ENCODE measurements around the gene RPL29. TPM values are rescaled to one million over a fixed set of nuclear protein-coding genes. Genes with fewer than 3 reads are reported as not detected.

Gene RPL29
- total RNA-seq, 1 experiment from 2014 or later: 868 TPM

DNA sequence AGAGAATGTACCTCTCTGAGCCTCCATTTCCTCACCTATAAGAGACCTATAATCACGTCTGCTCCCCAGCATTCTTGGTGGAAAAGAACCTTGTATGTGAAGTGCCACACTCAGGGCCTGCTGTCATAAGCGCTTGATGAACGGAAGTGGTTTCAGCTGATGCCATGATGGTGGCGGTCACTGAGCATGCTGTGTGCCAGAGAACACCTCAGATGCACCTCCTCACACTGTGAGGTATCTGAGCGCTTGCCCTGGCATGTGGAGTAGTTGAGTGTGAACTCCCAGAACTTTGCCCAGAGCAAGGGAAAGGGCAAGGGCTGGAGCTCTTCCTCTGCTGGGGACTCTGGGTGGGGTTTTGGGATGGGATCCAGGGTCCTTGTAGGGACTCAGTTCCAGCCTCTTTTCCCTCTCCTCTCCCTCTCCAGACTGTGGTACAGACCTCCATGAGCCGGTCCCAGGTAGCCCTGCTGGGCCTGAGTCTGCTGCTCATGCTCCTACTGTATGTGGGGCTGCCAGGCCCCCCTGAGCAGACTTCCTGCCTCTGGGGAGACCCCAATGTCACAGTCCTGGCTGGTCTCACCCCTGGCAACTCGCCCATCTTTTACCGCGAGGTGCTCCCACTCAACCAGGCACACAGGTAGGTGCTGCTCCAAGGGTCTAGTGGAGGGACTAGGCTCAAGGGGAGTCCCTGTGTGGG, 18.1 kb downstream of the RPL29 start:
- H3K27ac ChIP-seq: no peak overlapping the region

DNA sequence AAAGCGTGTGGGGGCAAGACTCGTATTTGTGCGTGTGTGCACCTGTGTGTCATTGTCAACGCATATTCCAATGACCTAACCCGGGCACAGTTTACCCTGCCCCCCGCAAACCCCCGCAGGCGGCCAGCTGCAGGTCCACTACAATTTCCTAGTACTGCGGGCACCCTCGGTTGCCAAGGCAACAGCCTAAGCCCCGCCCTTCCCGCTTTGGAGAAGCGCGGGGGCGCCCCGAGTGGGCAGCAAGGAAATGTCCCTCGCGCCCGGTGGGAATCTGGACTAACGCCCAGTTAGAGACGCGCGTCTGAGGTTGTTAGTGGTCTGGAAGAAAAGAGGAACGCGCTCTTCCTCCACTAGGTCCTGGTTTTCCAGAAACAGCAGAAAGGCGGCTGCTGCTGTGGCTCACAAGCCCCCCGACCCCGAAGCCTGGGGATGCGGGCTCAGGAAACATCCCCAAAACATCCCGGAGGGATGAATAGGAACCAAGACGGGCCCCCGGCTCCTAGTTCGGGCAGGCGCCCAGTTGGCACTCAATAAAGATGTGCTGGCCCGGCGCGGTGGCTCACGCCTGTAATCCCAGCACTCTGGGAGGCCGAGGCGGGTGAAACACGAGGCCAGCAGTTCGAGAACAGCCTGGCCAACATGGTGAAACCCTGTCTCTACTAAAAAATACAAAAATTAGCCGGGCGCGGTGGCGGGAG, 19.7 kb downstream of the RPL29 start:
- no peaks in the 10 kb centered on the region for H3K9me3 ChIP-seq (replicated peaks)
- peak; percentile 56 to 71 for DNase-seq (ENCODE audit: low read depth in 1 of 2, low spot score in 2 of 2)
- H3K27me3 ChIP-seq (replicated peaks): no peaks in the 10 kb centered on the region
- H3K4me1 ChIP-seq (replicated peaks): peaks cover 25% of the 10 kb centered on the region
- H3K36me3 ChIP-seq: peaks cover 3% of the 10 kb centered on the region; the same call in 1 of the 2 replicates
- no peak overlapping the region for H3K27ac ChIP-seq
- no peak overlapping the region for H3K4me3 ChIP-seq

More for the DNA sequence above, 18.1 kb downstream of the RPL29 start:
- Histone ChIP-seq H3K9me3 (replicated peaks) (no peaks in the 10 kb centered on the region), H3K36me3 (peaks cover 8% of the 10 kb centered on the region), H3K4me3 (no peak overlapping the region), H3K4me1 (replicated peaks) (peaks cover 32% of the 10 kb centered on the region), H3K27me3 (replicated peaks) (no peaks in the 10 kb centered on the region)
- no peak for DNase-seq (ENCODE audit: low read depth in 1 of 2, low spot score in 2 of 2)

DNA sequence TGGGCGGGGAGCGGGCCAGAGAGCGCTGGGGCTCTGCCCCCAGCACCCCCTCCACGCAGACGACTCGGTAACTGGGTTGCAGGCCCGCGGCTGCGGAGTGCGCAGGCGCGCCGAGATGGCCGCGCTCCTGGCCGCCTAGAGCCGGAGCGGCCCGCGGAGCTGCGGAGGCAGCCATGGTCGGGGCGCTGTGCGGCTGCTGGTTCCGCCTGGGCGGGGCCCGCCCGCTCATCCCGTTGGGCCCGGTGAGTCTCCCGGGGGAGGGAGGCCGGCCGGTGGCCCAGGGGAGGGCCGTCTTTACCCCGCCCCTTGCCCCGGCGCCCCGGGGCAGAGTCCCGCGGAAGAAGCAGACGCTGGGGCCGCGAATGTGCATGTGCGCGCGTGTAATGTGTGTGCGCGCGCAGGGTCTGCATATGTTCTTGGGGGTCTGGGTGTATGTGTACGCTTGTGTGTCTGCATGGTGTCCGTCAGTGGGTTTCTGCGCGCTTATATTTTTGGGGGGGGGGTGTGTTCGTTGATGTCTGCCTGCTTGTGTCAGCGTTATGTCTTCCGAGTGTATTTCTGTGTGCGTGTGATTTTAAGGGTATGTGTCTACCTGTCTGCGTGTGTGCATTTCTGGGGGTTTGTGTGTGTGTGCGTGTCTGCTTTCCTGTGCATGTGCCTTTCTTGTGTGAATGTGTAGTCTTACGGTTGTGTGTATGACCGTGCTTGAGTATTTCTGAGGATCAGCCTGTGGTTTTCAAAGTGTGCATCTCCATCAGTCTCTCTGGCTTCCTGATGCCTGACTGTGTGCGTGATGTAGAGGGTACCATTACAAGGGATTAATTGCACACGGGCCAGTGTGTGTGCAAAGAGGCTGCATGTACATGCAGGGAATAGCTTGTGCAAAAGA, 20.5 kb downstream of the RPL29 start, which contains the start of gene ABHD14A:
TSS of gene ABHD14A (plus strand) at position 102 of the 889 bp plus-strand sequence. CDS start at position 174, 72 bp downstream.
- H3K9me3 ChIP-seq (replicated peaks): no peaks in the 10 kb centered on the region
- H3K4me3 ChIP-seq: peak within 1 kb of the TSS; percentile 58
- H3K27me3 ChIP-seq (replicated peaks): no peaks in the 10 kb centered on the region
- no peak within 1 kb of the TSS for H3K27ac ChIP-seq
- peak; percentile 58 to 69 for DNase-seq (ENCODE audit: low read depth in 1 of 2, low spot score in 2 of 2)
- H3K36me3 ChIP-seq: no peaks in the 10 kb centered on the region
- H3K4me1 ChIP-seq (replicated peaks): peaks cover 25% of the 10 kb centered on the region

DNA sequence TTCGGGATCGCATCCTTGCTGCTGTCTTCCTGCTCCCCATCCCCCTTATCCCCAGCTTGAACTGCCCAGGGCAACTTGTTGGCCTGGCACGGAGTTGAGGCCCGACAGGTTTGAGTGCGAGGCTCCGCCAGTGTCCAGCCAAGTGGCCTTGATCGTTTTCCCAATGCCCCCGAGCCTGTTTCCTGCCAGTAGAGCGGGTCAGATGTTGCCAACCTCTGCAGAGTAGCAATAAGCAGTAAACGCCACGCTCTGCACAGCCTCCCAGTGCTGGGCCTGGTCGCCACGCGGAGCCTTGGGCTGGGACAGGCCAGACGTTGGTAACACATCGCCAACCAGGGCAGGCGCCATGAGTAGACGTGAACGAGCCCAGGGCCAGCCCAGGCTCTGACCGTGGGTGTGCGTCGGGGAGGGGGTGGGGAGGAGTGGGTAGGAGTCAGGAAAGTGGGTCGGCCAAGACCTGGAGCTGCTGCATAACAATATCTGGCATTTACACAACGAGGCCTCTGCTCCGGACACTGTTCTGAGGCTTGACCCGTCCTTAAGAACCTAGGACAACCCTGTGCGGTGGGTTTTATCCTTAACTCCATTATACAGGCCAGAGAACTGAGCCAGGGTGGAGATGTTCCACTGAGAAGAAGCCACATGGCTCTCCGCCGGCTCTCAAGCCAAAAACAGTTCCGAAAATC, 21.3 kb downstream of the RPL29 start:
- H3K27ac ChIP-seq: no peak overlapping the region
- H3K27me3 ChIP-seq (replicated peaks): no peaks in the 10 kb centered on the region
- peaks cover 25% of the 10 kb centered on the region for H3K4me1 ChIP-seq (replicated peaks)
- peak overlapping the region; percentile 58 for H3K4me3 ChIP-seq
- no peaks in the 10 kb centered on the region for H3K9me3 ChIP-seq (replicated peaks)
- no peaks in the 10 kb centered on the region for H3K36me3 ChIP-seq
- DNase-seq (ENCODE audit: low read depth in 1 of 2, low spot score in 2 of 2): no peak

DNA sequence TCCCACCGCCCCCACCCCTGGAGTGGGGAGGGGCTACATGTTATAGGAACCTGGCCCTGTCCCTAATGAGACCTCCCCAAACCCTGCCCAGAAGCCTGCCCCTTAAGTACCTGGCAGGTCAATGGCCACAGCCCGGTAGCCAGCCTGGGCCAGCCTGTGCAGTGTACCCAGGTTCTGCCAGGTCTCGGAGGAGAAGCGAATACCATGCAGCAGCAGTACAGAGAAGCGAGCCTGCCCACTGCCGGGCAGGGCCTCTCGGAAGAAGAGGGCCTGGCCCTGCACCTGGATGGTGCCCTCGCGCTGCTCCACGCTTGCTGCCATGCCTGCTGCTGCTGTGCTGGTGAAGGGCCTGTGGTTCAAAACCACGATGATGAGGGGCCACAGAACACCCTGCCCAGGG, 24.3 kb downstream of the RPL29 start:
- Histone ChIP-seq H3K9me3 (replicated peaks) (no peaks in the 10 kb centered on the region), H3K27ac (no peak overlapping the region), H3K27me3 (replicated peaks) (no peaks in the 10 kb centered on the region), H3K4me1 (replicated peaks) (peaks cover 41% of the 10 kb centered on the region), H3K36me3 (peaks cover 11% of the 10 kb centered on the region), H3K4me3 (no peak overlapping the region)
- DNase-seq (ENCODE audit: low read depth in 1 of 2, low spot score in 2 of 2): no peak

DNA sequence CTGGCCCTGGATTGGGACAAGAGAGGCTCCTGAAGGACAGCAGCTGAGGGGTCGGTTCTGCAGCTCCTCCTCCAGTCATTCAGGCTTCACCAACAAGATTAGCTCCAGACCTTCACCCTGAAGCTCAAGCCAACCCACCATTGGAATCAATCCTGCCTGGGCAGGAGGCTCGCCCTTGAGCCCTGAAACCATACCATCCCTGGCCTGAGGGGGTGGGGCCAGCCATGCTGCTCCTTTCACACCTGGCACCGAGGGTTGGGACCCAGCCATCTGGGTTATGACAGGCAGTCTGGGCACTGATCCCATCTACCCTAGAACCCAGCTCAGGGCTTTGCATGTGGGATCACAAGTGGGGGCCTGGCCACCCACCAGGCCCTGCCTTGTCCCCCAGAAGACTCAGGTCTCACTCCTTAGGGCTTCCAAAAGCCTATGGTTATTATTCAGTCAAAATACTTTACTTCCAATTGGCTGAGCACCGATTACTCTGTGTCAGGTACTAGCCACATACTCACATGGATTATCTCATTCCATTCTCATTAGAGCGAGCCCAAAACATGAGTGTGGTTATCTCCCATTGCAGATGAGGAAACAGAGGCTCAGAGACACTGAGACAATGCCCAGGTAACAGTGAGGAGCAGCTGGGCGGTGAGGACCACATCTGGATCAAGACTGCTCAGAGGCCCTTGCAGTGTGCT, 24.9 kb downstream of the RPL29 start:
- peaks cover 46% of the 10 kb centered on the region for H3K4me1 ChIP-seq (replicated peaks)

DNA sequence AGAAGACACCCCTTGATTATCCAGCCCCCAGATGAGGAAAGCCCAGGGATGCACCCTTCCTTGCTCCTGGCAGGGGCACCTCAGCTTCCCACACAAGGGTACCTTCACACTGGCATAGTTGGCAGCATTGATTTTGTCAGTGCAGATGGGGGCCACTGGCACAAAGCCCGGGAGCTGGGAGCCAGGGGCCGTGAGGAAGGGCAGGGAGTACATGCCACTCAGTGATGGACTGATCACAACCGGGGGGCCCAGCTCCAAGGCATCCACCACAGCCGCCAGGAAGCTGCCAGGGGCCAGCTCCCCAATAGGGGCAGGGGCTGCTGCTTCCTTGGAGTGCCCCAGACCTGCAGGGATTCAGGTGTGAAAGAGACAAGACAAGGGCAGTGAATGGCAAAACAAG, 25.9 kb downstream of the RPL29 start:
- Histone ChIP-seq H3K27me3 (replicated peaks) (no peaks in the 10 kb centered on the region), H3K27ac (no peak overlapping the region), H3K4me3 (no peak overlapping the region), H3K4me1 (replicated peaks) (peaks cover 46% of the 10 kb centered on the region), H3K9me3 (replicated peaks) (no peaks in the 10 kb centered on the region), H3K36me3 (peaks cover 11% of the 10 kb centered on the region)
- no peak for DNase-seq (ENCODE audit: low read depth in 1 of 2, low spot score in 2 of 2)

More for the DNA sequence above, 24.9 kb downstream of the RPL29 start:
- Histone ChIP-seq H3K27ac (no peak overlapping the region), H3K4me3 (no peak overlapping the region), H3K9me3 (replicated peaks) (no peaks in the 10 kb centered on the region), H3K27me3 (replicated peaks) (no peaks in the 10 kb centered on the region), H3K36me3 (peaks cover 11% of the 10 kb centered on the region)
- no peak for DNase-seq (ENCODE audit: low read depth in 1 of 2, low spot score in 2 of 2)

DNA sequence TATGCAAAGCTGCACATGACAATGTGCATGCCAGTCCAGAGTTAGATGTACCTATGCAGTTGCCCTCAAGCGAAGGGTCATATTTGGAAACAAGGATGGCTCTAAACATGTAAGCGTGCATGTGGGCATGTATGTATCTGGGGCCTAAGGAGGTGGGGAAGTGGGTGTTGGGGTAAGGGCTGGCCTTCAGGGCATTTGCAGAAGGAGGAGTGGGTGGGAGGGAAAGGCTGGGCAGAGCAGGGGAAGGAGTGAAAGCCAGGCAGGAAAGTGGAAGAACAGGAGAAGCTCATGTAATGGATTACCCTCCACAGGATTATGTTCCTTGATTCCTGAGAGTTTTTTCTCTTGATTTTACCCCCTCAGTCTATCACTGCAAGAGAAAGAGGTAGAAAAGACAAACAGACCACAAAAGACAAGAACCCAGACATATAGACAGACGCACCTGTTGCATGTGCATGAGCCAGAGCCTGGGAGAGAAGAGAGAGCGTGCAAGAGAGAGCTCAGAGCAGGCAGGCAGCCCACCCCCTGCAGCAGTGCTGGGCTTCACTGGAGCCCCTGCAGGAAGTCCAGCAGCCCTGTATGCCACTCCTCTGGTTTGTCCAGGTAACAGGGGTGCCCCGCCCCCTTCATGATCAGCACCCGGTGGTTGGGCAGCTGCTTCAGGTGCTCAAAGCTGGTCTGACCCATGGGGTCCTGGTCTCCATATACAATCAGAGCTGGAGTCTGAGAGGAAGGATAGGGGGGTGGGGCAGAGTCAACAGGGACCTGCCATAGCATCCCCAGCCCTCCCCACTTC, 26.6 kb downstream of the RPL29 start:
- Histone ChIP-seq H3K27me3 (replicated peaks) (no peaks in the 10 kb centered on the region), H3K9me3 (replicated peaks) (no peaks in the 10 kb centered on the region), H3K4me3 (no peak overlapping the region), H3K36me3 (peaks cover 14% of the 10 kb centered on the region), H3K27ac (no peak overlapping the region), H3K4me1 (replicated peaks) (peaks cover 46% of the 10 kb centered on the region)
- DNase-seq (ENCODE audit: low read depth in 1 of 2, low spot score in 2 of 2): no peak

DNA sequence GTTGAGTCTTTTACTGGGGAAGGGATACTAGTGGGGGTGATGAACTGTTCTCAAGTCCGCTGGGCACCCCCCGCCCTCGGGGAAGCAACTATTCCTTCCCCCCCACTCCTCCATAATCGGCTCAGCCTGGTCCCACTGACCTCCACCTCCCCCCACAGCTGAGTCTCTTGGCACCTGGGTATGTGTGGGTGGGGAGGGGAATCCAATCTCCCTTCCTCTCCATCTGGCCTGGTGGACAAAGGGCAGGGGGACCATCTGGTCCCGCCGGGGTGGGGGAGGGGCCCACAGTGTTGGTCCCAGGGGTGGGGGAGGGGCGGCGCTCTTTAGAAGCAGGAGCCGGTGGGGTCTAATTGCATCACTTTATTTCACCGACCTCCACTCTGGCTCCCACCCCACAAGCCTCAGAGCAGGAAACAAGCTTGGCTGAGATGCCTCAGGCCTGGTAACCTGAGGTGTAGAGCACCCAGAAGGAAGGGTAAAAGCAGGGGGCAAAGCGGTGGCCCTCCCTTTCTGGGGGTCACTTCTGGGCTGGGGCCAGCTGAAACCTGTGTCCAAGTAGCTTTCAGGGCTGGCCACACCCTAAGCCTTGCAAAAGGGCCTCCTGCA, 27.4 kb downstream of the RPL29 start:
- H3K4me3 ChIP-seq: peak overlapping the region; percentile 92
- H3K36me3 ChIP-seq: peaks cover 22% of the 10 kb centered on the region
- H3K27me3 ChIP-seq (replicated peaks): no peaks in the 10 kb centered on the region
- peaks cover 47% of the 10 kb centered on the region for H3K4me1 ChIP-seq (replicated peaks)
- H3K27ac ChIP-seq: peak overlapping the region; percentile 93
- no peaks in the 10 kb centered on the region for H3K9me3 ChIP-seq (replicated peaks)
- no peak for DNase-seq (ENCODE audit: low read depth in 1 of 2, low spot score in 2 of 2)

DNA sequence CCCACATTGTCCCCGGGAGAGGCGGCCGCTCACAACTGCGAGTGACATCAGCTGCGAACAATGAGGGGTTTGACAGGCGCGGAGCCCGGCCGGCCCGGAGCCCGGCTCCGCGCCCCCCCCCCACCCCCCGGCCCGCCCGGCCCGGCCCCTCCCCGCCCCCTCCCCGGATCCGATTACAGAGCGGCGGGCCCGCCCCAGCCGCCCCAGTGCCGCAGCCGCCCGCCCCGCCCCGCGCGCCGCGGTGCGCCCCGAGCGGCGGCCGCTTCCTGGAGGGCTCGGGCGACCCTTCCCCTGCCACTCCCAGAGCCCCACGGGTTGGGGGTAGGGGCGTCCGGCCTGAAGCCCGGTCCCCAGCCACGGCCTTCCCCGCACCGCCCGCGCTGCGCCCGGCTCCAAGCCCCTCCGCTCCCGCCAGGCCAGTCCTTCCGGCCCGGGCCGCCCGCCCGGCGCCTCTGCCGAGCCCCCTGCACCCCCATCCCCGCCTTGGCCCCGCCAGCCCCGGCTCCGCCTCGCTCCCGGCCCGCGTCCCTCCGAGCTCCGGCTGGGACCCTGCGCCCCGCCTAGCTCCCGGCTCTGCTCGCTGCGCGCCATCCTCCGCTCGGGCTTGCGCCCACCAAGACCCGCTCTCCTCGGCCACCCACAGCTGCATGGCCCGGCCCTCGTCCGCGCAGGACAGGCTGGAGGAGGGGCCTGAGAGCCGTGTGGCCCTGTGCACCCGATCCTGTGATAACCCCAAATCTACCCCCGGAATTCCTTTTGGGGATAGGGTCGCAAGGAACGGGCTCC, 28.1 kb downstream of the RPL29 start, which contains the start of gene PCBP4:
TSS of gene PCBP4 (minus strand) at position 71 of the 786 bp plus-strand sequence. CDS start 6,214 bp downstream, outside the sequence.
- peak within 1 kb of the TSS; percentile 93 for H3K27ac ChIP-seq
- peak; percentile 47 to 77 for DNase-seq (ENCODE audit: low read depth in 1 of 2, low spot score in 2 of 2)
- peaks cover 54% of the 10 kb centered on the region for H3K4me1 ChIP-seq (replicated peaks)
- no peaks in the 10 kb centered on the region for H3K9me3 ChIP-seq (replicated peaks)
- no peaks in the 10 kb centered on the region for H3K27me3 ChIP-seq (replicated peaks)
- peaks cover 25% of the 10 kb centered on the region for H3K36me3 ChIP-seq
- H3K4me3 ChIP-seq: peak within 1 kb of the TSS; percentile 92

DNA sequence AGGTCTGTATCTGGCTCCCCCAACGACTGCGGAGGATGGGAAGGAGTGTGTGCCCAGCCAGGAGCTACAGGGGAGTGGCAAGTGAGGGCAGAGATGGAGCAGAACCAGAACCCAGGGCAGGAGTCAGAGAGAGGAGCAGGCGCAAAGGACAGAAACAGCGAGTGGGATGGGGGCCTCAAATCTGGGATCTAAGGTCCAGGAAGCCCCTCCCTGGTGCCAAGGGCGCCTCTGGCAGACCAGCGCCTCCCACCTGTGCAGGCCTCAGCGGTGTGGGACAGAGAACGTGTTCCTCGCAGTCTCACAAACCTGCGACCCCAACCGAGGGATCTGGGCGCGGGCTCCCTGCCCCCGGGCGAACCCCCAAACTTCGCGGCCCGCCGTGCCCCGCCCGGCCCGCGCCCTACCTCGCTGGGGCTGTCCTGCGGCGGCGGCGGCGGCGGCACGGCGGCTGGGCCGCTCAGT, 28.7 kb downstream of the RPL29 start:
- H3K27ac ChIP-seq: peak overlapping the region; percentile 87
- no peaks in the 10 kb centered on the region for H3K9me3 ChIP-seq (replicated peaks)
- peaks cover 54% of the 10 kb centered on the region for H3K4me1 ChIP-seq (replicated peaks)
- DNase-seq (ENCODE audit: low read depth in 1 of 2, low spot score in 2 of 2): no peak
- H3K4me3 ChIP-seq: peak overlapping the region; percentile 92
- H3K27me3 ChIP-seq (replicated peaks): no peaks in the 10 kb centered on the region
- H3K36me3 ChIP-seq: peaks cover 28% of the 10 kb centered on the region
